HepG2 (cell line): ENCODE results near the gene CCT8. TPM values are rescaled to one million over a fixed set of nuclear protein-coding genes. Genes with fewer than 3 reads are reported as not detected.

Experiments used
- ATAC-seq: fragments of 200-7000 bp; cut with Tn5 transposase; 3 replicates; pipeline ENCODE4 v1.9.1; 2020; ENCODE audit warnings: mild to moderate bottlenecking, moderate library complexity
- BruUV-seq: library from RNA; stranded (reverse); fragments of 400-500 nt; replicated peaks from 2 replicates; lab custom pipeline; 2021; lab: Mats Ljungman, UMichigan
- CTCF ChIA-PET: fragments of 300-600 bp; formaldehyde crosslinking; extraction: SDS; loops from one replicate; lab custom pipeline; 2021; ENCODE audit warnings: low total read pairs, inconsistent platforms, low intra/inter-chr PET ratio; lab: Yijun Ruan, JAX
- POLR2A ChIA-PET: fragments of 350-600 bp; sonication (Branson Sonifier 250); formaldehyde crosslinking; loops from one replicate; lab custom pipeline; 2020; ENCODE audit warnings: antibody characterized with exemption, inconsistent platforms; lab: Yijun Ruan, JAX
- DNase-seq: peaks from one replicate; pipeline ENCODE4 v3.0.0-alpha.2; 2015; ENCODE audit warnings: low spot score
- FAIRE-seq: peaks from 3 replicates; lab custom pipeline; 2011; peaks lifted over from hg19 to GRCh38; lab: Jason Lieb, UNC
- H2AFZ ChIP-seq: one replicate; pipeline ENCODE4 v1.6.1; 2011; ENCODE audit warnings: low read length, inconsistent platforms
- H3K27ac ChIP-seq: fragments of 300-600 bp; 3 replicates; pipeline ENCODE4 v1.8.0; 2011; ENCODE audit warnings: mixed run types, mild to moderate bottlenecking, mixed read lengths, low read length, inconsistent platforms; ENCODE audit not compliant: insufficient read depth; ENCODE audit errors: extremely low read length
- H3K27me3 ChIP-seq, 2 experiments: fragments of 200-600 bp in 1 of 2; 2 replicates in 1 of 2; 3 replicates in 1 of 2; pipeline versions ENCODE4 v1.6.0 to v1.8.0; 2011; ENCODE audit warnings: low read length in 2 of 2, mild to moderate bottlenecking in 2 of 2, moderate library complexity in 2 of 2, inconsistent platforms in 1 of 2; ENCODE audit not compliant: insufficient read depth in 2 of 2, control insufficient read depth in 1 of 2
- H3K36me3 ChIP-seq, 2 experiments: fragments of 200-600 bp in 1 of 2; replicated peaks in 1 of 2; 2 replicates in 1 of 2; 3 replicates in 1 of 2; pipeline versions ENCODE4 v1.5.1 to v1.8.0; 2011; ENCODE audit warnings: low read length in 2 of 2, inconsistent platforms in 1 of 2; ENCODE audit not compliant: insufficient read depth in 2 of 2, control insufficient read depth in 1 of 2
- H3K4me1 ChIP-seq: 2 replicates; pipeline ENCODE4 v1.5.1; 2012; ENCODE audit warnings: low read length, inconsistent platforms; ENCODE audit not compliant: insufficient read depth
- H3K4me2 ChIP-seq: 2 replicates; pipeline ENCODE4 v1.6.0; 2011; ENCODE audit warnings: low read depth, low read length, inconsistent platforms
- H3K4me3 ChIP-seq, 3 experiments: fragments of 200-600 bp in 1 of 3; sonication (generic), shearing (Covaris generic) in 1 of 3; replicated peaks in 1 of 3; 2 replicates each; pipeline ENCODE4 v1.5.1; 2011 to 2016; ENCODE audit warnings: low read length in 3 of 3, inconsistent platforms in 2 of 3, low read depth in 2 of 3, mild to moderate bottlenecking in 2 of 3, control low read depth in 1 of 3, mixed read lengths in 1 of 3; ENCODE audit not compliant: insufficient read depth in 1 of 3
- H3K79me2 ChIP-seq: one replicate; pipeline ENCODE4 v1.6.1; 2011; ENCODE audit warnings: low read length, inconsistent platforms; ENCODE audit not compliant: insufficient read depth
- H3K9ac ChIP-seq: 2 replicates; pipeline ENCODE4 v1.6.0; 2011; ENCODE audit warnings: mild to moderate bottlenecking, low read depth, low read length, inconsistent platforms; ENCODE audit not compliant: insufficient read depth
- H3K9me3 ChIP-seq: 2 replicates; pipeline ENCODE4 v1.5.1; 2012; ENCODE audit warnings: mild to moderate bottlenecking, low read length
- H4K20me1 ChIP-seq: 2 replicates; pipeline ENCODE4 v1.6.0; 2011; ENCODE audit warnings: inconsistent platforms, mild to moderate bottlenecking, low read length, moderate library complexity; ENCODE audit not compliant: insufficient read depth
- ARNT ChIP-seq: fragments of 450-650 bp; IDR thresholded peaks from 2 replicates; pipeline ENCODE4 v1.6.1; 2017
- CENPT ChIP-seq: sonication (generic); formaldehyde crosslinking; IDR thresholded peaks from 2 replicates; pipeline ENCODE4 v1.8.0; 2022; ENCODE audit warnings: low read depth, mild to moderate bottlenecking, moderate library complexity, missing genetic modification reagents
- HNF4G ChIP-seq, 2 experiments: sonication (generic) in 1 of 2; formaldehyde crosslinking in 1 of 2; IDR thresholded peaks; 2 replicates each; pipeline versions ENCODE4 v1.4.0 to v1.6.1; 2011 to 2020; ENCODE audit warnings: borderline replicate concordance in 2 of 2, low read depth in 2 of 2, mild to moderate bottlenecking in 2 of 2, low read length in 1 of 2, missing genetic modification reagents in 1 of 2, moderate library complexity in 1 of 2
- MXI1 ChIP-seq: IDR thresholded peaks from 3 replicates; pipeline ENCODE4 v1.6.1; 2012; ENCODE audit warnings: low read depth, low read length, inconsistent platforms, borderline replicate concordance
- NBN ChIP-seq: fragments of 450-650 bp; conservative IDR thresholded peaks from 2 replicates; pipeline ENCODE4 v1.6.1; 2017
- NR2C2 ChIP-seq: sonication (generic); formaldehyde crosslinking; IDR thresholded peaks from 2 replicates; pipeline ENCODE4 v1.4.0; 2020; ENCODE audit warnings: missing genetic modification reagents, mild to moderate bottlenecking, moderate library complexity, borderline replicate concordance
- PAWR ChIP-seq: sonication (generic); formaldehyde crosslinking; IDR thresholded peaks from 2 replicates; pipeline ENCODE4 v1.4.0; 2020; ENCODE audit warnings: missing genetic modification reagents, mild to moderate bottlenecking, borderline replicate concordance
- PHF20 ChIP-seq: sonication (generic); formaldehyde crosslinking; IDR thresholded peaks from 2 replicates; pipeline ENCODE4 v1.5.0; 2020; ENCODE audit warnings: mild to moderate bottlenecking, missing genetic modification reagents
- PPARG ChIP-seq: conservative IDR thresholded peaks from 2 replicates; pipeline ENCODE4 v1.6.1; 2016; ENCODE audit warnings: missing biosample characterization, missing genetic modification reagents
- RAD51 ChIP-seq: fragments of 450-650 bp; IDR thresholded peaks from 2 replicates; pipeline ENCODE4 v1.6.1; 2016; ENCODE audit warnings: borderline replicate concordance
- RFX3 ChIP-seq: IDR thresholded peaks from 2 replicates; pipeline ENCODE4 v1.6.1; 2016; ENCODE audit warnings: missing biosample characterization, missing genetic modification reagents
- TBP ChIP-seq: sonication (generic); formaldehyde crosslinking; IDR thresholded peaks from 2 replicates; pipeline ENCODE4 v1.5.0; 2020; ENCODE audit warnings: missing genetic modification reagents
- ZBTB21 ChIP-seq: sonication (generic); formaldehyde crosslinking; IDR thresholded peaks from 2 replicates; pipeline ENCODE4 v1.4.0; 2020; ENCODE audit warnings: missing genetic modification reagents
- ZBTB7B ChIP-seq: sonication (generic); formaldehyde crosslinking; IDR thresholded peaks from 2 replicates; pipeline ENCODE4 v1.4.0; 2020; ENCODE audit warnings: missing genetic modification reagents
- ZFX ChIP-seq: sonication (generic); formaldehyde crosslinking; IDR thresholded peaks from 2 replicates; pipeline ENCODE4 v1.4.0; 2020; ENCODE audit warnings: mild to moderate bottlenecking, low read depth, missing genetic modification reagents, moderate library complexity
- ZSCAN30 ChIP-seq: sonication (generic); formaldehyde crosslinking; IDR thresholded peaks from 2 replicates; pipeline ENCODE4 v1.5.0; 2020; ENCODE audit warnings: mild to moderate bottlenecking, missing genetic modification reagents
- WGBS: methylation state at CpG from one replicate; pipeline ENCODE4 v1.1.6; 2017; ENCODE audit warnings: low lambda C conversion rate; 5-methylcytosine and 5-hydroxymethylcytosine counted together
- in situ Hi-C: cut with HindIII; loops from 2 replicates; pipeline ENCODE4 v1.10.0; 2017; ENCODE audit warnings: low pct_unique_long_range_greater_than_20kb; ENCODE audit not compliant: extremely low pct_ligation_motif_present
- intact Hi-C: fragments of 100-400 bp; cut with micrococcal nuclease; formaldehyde crosslinking; loops from one replicate; pipeline ENCODE4 v1.10.0; 2022; ENCODE audit not compliant: unreplicated experiment
- polyA plus RNA-seq, 8 experiments: library from polyadenylated mRNA; depleted of rRNA in 3 of 8; stranded (reverse) in 7 of 8; unstranded in 1 of 8; fragments of >200 nt; fragmentation: Illumina TruSeq in 4 of 8; extraction: Trizol in 4 of 8; gene quantifications; 2 replicates each; pipeline versions ENCODE4 v1.2.1 to v1.2.3, GENCODE V29; 2011 to 2016; ENCODE audit warnings: low read depth in 4 of 8, missing spikeins in 1 of 8, mixed read lengths in 1 of 8; ENCODE audit not compliant: insufficient read depth in 1 of 8
- total RNA-seq, 5 experiments: library from RNA; depleted of rRNA; stranded (reverse); fragments of >200 nt; fragmentation: Illumina TruSeq; extraction: Trizol; gene quantifications; 2 replicates each; pipeline ENCODE4 v1.2.3, GENCODE V29; 2016; ENCODE audit warnings: low read depth in 1 of 5
- TF ChIP-seq, protein P1 (sequence below): sonication (generic); formaldehyde crosslinking; IDR thresholded peaks from 2 replicates; pipeline ENCODE4 v1.4.0; 2020; ENCODE audit warnings: missing genetic modification reagents

The CCT8 gene
- total and polyA plus RNA-seq, 2 of the 13 experiments (the other 11 are each of a cell fraction or from before 2014, with no cell fraction given) = 127 to 325 TPM

DNA sequence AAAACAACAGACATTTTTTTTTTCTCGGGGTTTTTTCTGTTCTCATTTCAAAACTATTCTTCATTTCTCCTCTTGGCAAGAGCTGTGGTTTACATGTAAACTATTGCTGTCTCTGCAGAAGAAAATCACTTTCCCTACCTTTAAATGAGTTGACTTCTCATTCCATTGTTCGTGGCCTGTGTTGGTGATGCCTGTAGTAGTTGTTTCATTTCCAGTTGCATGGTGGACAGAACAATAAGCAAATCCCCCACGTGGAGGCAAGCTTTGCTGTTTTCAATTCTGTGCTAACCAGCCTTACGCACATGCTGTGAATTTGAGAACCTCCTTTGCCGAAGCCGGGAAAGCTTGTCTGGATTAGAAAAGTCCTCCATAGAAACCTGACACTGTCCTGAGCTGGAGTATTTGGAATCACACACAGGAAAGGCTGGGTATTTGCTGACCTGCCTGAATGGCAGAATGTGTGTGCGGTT, 30.8 kb upstream of the CCT8 start (continued):
- no peak for TF ChIP-seq TBP (CRISPR knock-in tag)

DNA sequence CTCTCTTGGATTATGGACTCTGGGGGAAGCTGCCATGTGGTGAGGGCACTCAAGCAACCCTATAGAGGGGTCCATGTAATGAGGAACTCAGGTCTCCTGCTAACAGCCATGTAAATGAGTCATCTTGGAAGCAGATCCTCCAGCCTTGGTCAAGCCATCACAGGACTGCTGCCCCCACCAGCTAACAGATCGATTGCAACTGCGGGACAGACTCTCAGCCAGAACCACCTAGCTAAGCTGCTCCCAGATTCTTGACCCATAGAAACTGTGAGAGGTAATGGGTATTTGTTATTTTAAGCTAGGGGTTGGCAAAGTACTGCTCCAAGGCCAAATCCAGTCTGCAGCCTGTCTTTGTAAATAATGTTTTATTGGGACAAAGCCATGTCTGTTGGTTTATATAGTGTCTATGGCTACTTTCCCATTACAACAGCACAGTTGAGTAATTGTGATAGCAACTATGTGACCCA, 29.4 kb upstream of the CCT8 start:
- no TSS peak for BruUV-seq
- CTCF ChIA-PET = no interaction called here
- in situ Hi-C loops = no loop called here
- POLR2A ChIA-PET = no interaction called here
- intact Hi-C loops = no loop called here
- Histone ChIP-seq H3K9ac (no peak overlapping the region), H3K36me3 (no peaks in the 10 kb centered on the region), H3K27ac (no peak overlapping the region), H3K4me2 (no peak overlapping the region), H3K9me3 (no peaks in the 10 kb centered on the region), H4K20me1 (no peaks in the 10 kb centered on the region), H3K4me3 (no peak overlapping the region), H3K79me2 (no peaks in the 10 kb centered on the region), H3K27me3 (no peaks in the 10 kb centered on the region), H2AFZ (no peak overlapping the region), H3K4me1 (peaks cover 10% of the 10 kb centered on the region)
- 90% methylated on average over 2 of the region's 2 CpGs for WGBS
- TF ChIP-seq, protein P1, sequence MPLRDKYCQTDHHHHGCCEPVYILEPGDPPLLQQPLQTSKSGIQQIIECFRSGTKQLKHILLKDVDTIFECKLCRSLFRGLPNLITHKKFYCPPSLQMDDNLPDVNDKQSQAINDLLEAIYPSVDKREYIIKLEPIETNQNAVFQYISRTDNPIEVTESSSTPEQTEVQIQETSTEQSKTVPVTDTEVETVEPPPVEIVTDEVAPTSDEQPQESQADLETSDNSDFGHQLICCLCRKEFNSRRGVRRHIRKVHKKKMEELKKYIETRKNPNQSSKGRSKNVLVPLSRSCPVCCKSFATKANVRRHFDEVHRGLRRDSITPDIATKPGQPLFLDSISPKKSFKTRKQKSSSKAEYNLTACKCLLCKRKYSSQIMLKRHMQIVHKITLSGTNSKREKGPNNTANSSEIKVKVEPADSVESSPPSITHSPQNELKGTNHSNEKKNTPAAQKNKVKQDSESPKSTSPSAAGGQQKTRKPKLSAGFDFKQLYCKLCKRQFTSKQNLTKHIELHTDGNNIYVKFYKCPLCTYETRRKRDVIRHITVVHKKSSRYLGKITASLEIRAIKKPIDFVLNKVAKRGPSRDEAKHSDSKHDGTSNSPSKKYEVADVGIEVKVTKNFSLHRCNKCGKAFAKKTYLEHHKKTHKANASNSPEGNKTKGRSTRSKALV (CRISPR knock-in tag) = no peak
- TF ChIP-seq MXI1 = no peak
- peak; percentile 5 for DNase-seq
- FAIRE-seq = no peak
- ATAC-seq = peak; percentile 38; the same call in 2 of the 3 replicates

DNA sequence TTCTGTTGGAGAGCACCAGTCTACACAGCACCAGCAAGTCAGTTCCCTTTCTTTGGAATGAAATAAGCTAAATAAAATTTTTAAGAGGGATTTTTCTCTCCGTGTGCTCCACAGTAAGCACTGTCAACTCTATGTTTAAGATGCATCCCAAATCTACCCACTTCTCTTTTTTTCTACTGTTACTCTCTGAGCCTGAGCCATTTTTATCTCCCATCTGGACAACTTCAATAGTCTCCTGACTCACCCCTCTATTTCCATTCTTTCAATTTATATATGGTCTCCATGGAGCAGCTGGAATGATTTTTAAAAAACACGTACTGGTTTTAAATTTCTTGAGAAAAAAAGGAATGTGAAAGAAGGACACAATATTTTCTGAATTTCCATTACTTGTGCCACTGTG, 24.7 kb upstream of the CCT8 start:
- POLR2A ChIA-PET = interaction anchor here (1.1 kb wide), 1 partner anchor 24 kb away, joined by 3 read pairs; the partner anchor contains the start of gene CCT8
- intact Hi-C loops = loop anchor here (10.0 kb wide), 1 partner anchor 377 kb away; no protein-coding TSS in a partner anchor
- 40% methylated on average over 2 of the region's 2 CpGs for WGBS

More for the DNA sequence above, 24.7 kb upstream of the CCT8 start:
- BruUV-seq = no TSS peak
- Histone ChIP-seq H3K36me3 (no peaks in the 10 kb centered on the region), H3K4me2 (no peak overlapping the region), H3K27me3 (no peaks in the 10 kb centered on the region), H2AFZ (no peak overlapping the region), H3K4me3 (no peak overlapping the region), H3K4me1 (no peaks in the 10 kb centered on the region), H4K20me1 (no peaks in the 10 kb centered on the region), H3K79me2 (no peaks in the 10 kb centered on the region), H3K27ac (no peak overlapping the region), H3K9ac (no peak overlapping the region), H3K9me3 (no peaks in the 10 kb centered on the region)
- ATAC-seq (no peak), DNase-seq (no peak), FAIRE-seq (no peak)
- in situ Hi-C loops = loop anchor here (5.0 to 25.0 kb wide), 3 partner anchors 269 to 1989 kb away; no protein-coding TSS in a partner anchor
- CTCF ChIA-PET = no interaction called here
- TF ChIP-seq NR2C2 (CRISPR knock-in tag) = no peak
- TF ChIP-seq RFX3 (CRISPR knock-in tag) = no peak
- TF ChIP-seq HNF4G (IDR thresholded peaks at IDR 0.05; ENCODE audit: borderline replicate concordance, low read depth, low read length) = no peak
- TF ChIP-seq HNF4G (CRISPR knock-in tag; IDR thresholded peaks at IDR 0.05; ENCODE audit: borderline replicate concordance, low read depth) = no peak
- no peak for TF ChIP-seq ZBTB21 (CRISPR knock-in tag)
- TF ChIP-seq ARNT = no peak
- no peak for TF ChIP-seq ZSCAN30 (CRISPR knock-in tag)
- TF ChIP-seq NBN = no peak
- TF ChIP-seq PAWR (CRISPR knock-in tag) = no peak
- TF ChIP-seq PHF20 (CRISPR knock-in tag) = no peak
- no peak for TF ChIP-seq RAD51
- no peak for TF ChIP-seq CENPT (CRISPR knock-in tag)
- TF ChIP-seq ZFX (CRISPR knock-in tag) = no peak
- TF ChIP-seq ZBTB7B = no peak
- TF ChIP-seq PPARG (CRISPR knock-in tag) = no peak
